Mesothelial cell of epicardium (in vitro differentiated cells): ENCODE measurements around the gene SOD1. TPM values are rescaled to one million over a fixed set of nuclear protein-coding genes. Genes with fewer than 3 reads are reported as not detected.

Experiments
- DNase-seq, 2 experiments: peaks; one replicate each; pipeline ENCODE4 v3.0.0; 2021; ENCODE audit warnings: low spot score in 2 of 2; ENCODE audit not compliant: unreplicated experiment in 2 of 2
- H3K27ac Mint-ChIP-seq: 2 replicates; pipeline ENCODE4 v1.8.0; 2021; ENCODE audit warnings: mixed read lengths
- H3K27me3 Mint-ChIP-seq: 2 replicates; pipeline ENCODE4 v1.8.0; 2021; ENCODE audit warnings: low read depth, mixed read lengths
- H3K36me3 Mint-ChIP-seq: 2 replicates; pipeline ENCODE4 v1.8.0; 2021; ENCODE audit warnings: mixed read lengths
- H3K4me1 Mint-ChIP-seq: 2 replicates; pipeline ENCODE4 v1.8.0; 2021; ENCODE audit warnings: mixed read lengths
- H3K4me3 Mint-ChIP-seq: 2 replicates; pipeline ENCODE4 v1.8.0; 2021; ENCODE audit warnings: mild to moderate bottlenecking, moderate library complexity, mixed read lengths
- H3K9me3 Mint-ChIP-seq: 2 replicates; pipeline ENCODE4 v1.8.0; 2021; ENCODE audit warnings: mixed read lengths
- total RNA-seq: library from RNA; stranded (reverse); gene quantifications from 3 replicates; pipeline ENCODE4 v1.2.1, GENCODE V29; 2021
- TF ChIP-seq, protein P1 (sequence below): fragments of 200-600 bp; sonication (generic); IDR thresholded peaks from one replicate; pipeline ENCODE4 v1.5.0; 2021; ENCODE audit warnings: antibody characterized with exemption; ENCODE audit not compliant: unreplicated experiment

The SOD1 gene
- total RNA-seq, 1 donor from 2014 or later = 154 TPM

DNA sequence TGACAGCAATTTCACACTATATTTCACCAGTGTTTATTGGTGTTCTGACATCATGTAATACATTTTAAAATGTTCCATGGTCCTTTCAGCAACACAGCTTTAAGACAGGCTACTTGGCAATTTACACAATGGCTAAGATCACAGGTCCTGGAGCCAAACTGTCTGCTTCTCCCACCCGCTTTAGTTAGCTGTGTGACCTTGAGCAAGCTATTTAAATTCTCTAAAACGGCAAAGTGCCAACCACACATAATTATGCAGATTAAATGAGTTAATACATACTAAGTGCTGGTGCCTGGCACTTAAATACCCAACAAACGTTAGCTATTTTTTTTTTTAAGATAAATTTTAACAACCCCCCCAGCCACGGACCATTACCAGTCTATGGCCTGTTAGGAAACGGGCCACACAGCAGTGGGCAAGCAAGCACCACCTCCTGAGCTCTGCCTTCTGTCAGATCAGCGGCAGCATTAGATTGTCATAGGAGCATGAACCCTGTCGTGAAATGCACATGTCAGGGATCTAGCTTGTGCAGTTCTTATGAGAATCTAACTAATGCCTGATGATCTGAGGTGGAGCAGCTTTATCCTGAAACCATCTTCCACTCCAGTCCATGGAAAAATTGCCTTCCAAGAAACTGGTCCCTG is 26.9 kb downstream of the SOD1 start:
- Mint-ChIP-seq H3K36me3 (peaks cover 45% of the 10 kb centered on the region), H3K27ac (no peak overlapping the region), H3K9me3 (no peaks in the 10 kb centered on the region), H3K4me1 (no peaks in the 10 kb centered on the region), H3K4me3 (no peak overlapping the region), H3K27me3 (no peaks in the 10 kb centered on the region)
- TF ChIP-seq, protein P1, sequence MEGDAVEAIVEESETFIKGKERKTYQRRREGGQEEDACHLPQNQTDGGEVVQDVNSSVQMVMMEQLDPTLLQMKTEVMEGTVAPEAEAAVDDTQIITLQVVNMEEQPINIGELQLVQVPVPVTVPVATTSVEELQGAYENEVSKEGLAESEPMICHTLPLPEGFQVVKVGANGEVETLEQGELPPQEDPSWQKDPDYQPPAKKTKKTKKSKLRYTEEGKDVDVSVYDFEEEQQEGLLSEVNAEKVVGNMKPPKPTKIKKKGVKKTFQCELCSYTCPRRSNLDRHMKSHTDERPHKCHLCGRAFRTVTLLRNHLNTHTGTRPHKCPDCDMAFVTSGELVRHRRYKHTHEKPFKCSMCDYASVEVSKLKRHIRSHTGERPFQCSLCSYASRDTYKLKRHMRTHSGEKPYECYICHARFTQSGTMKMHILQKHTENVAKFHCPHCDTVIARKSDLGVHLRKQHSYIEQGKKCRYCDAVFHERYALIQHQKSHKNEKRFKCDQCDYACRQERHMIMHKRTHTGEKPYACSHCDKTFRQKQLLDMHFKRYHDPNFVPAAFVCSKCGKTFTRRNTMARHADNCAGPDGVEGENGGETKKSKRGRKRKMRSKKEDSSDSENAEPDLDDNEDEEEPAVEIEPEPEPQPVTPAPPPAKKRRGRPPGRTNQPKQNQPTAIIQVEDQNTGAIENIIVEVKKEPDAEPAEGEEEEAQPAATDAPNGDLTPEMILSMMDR = no peak
- DNase-seq = no peak

DNA sequence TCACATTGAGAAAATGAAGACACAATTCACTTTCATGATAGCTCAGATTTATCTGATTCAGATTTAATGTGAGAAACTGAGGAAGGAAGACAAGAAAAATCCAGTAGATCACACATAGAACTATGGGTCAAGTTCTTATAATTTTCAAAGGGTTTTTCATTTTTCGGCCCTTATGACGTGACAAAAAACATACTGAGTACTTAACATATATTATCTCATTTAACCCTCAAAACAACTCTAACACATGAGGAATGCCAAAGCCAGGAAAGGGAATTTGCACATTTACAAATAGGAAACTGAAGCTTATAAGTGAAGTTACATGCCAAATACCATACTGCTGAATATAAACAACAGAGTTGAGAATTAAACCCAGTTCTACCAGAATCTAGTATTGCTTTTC is 27.6 kb downstream of the SOD1 start:
- Mint-ChIP-seq H3K9me3 (no peaks in the 10 kb centered on the region), H3K4me1 (no peaks in the 10 kb centered on the region), H3K27me3 (no peaks in the 10 kb centered on the region), H3K27ac (no peak overlapping the region), H3K36me3 (peaks cover 44% of the 10 kb centered on the region), H3K4me3 (no peak overlapping the region)
- no peak for DNase-seq
- TF ChIP-seq, protein P1 = no peak

DNA sequence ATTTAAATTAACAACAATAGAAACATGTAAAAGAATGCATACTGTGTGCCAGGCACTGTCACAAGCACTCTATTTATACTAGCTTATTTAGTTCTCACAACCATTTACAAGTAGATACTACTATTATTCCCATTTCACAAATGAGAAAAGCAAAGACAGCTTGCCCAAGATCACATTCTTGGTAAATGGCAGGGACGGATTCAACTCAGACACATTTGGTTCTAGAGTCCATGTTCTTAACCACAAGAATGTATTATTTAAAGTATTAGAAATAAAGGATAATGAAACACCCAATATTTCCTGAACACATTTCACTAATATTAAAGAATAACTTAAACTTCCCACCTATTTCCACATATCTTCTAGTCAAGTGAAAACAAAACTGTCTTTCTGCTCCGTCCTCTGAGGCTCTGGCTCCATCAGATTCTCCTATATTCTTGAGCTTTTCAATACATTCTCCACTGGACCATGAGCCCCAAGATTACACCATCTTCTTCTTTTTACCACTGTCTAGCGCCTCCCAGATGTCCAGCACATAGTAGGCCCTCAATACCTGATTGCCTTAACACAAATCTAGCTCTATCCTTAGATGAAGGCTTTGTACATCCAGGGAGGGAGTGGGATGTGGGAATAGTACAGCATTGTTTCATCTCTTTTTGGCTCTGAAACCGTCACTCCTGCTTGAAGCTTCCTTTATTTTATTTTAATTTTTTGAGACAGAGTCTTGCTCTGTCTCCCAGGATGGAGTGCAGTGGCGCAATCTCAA is 29.3 kb downstream of the SOD1 start:
- no peak for DNase-seq
- Mint-ChIP-seq H3K4me1 (no peaks in the 10 kb centered on the region), H3K9me3 (no peaks in the 10 kb centered on the region), H3K27me3 (no peaks in the 10 kb centered on the region), H3K27ac (no peak overlapping the region), H3K4me3 (no peak overlapping the region), H3K36me3 (peaks cover 46% of the 10 kb centered on the region)
- TF ChIP-seq, protein P1 = no peak

DNA sequence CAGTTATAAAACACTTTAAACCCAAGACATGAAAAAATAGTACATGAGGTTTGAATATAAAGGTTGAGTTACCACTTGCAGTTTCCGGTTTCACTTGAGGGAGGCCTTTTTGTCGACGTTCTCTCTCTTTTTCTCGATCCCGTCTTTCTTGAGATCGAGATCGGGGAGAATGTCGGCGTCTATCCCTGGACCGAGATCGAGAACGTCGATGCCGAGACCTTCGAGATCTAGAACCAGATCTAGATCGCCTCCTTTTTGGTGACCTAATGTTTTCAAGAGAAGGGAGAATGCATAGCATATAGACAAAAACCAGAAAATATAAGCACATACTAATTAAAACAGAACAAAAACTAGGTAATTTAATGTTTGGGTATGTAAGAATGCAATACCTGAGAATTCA is 33.7 kb downstream of the SOD1 start:
- H3K27ac Mint-ChIP-seq = no peak overlapping the region
- H3K4me1 Mint-ChIP-seq = no peaks in the 10 kb centered on the region
- no peak for DNase-seq
- peaks cover 45% of the 10 kb centered on the region for H3K36me3 Mint-ChIP-seq
- TF ChIP-seq, protein P1 = no peak
- H3K4me3 Mint-ChIP-seq = no peak overlapping the region
- no peaks in the 10 kb centered on the region for H3K27me3 Mint-ChIP-seq
- H3K9me3 Mint-ChIP-seq = no peaks in the 10 kb centered on the region

DNA sequence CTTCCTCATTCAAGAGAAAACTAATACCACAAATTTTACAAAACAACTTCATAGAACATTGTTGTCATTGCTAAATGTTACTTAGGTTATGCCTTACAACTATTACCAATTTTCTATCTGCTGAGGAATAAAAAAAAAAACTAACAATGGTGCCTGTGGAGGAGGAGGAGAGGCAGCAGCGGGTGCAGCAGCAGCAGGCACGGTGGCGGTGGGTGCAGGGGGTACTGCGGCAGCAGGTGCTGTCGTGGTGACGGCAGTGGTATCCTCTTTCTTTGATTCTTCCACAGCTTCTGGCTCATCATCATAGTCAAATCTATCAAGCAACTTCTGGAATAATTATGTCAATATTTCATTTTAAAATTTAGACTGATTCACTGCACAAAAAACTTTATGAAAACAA is 36.9 kb downstream of the SOD1 start:
- Mint-ChIP-seq H3K9me3 (no peaks in the 10 kb centered on the region), H3K27me3 (no peaks in the 10 kb centered on the region), H3K27ac (no peak overlapping the region), H3K36me3 (peaks cover 43% of the 10 kb centered on the region), H3K4me1 (peaks cover 4% of the 10 kb centered on the region), H3K4me3 (no peak overlapping the region)
- TF ChIP-seq, protein P1 = no peak
- DNase-seq = no peak
